HUES48 (cell line): ENCODE measurements around the gene C22orf23.
"Not testable (repeated sequence)": the region's sequence is repeated elsewhere in the genome, so short reads cannot be mapped to it uniquely, and the experiment has no call there.

Experiments used
- H3K27ac ChIP-seq: one replicate; pipeline ENCODE4 v1.7.0; 2013; ENCODE audit warnings: low read depth, low read length, inconsistent platforms
- H3K27me3 ChIP-seq: 2 replicates; pipeline ENCODE4 v1.6.1; 2013; ENCODE audit warnings: mild to moderate bottlenecking, low read length; ENCODE audit not compliant: control insufficient read depth, insufficient read depth
- H3K36me3 ChIP-seq: 2 replicates; pipeline ENCODE4 v1.6.1; 2013; ENCODE audit warnings: low read length; ENCODE audit not compliant: control insufficient read depth, insufficient read depth
- H3K4me1 ChIP-seq: 2 replicates; pipeline ENCODE4 v1.6.1; 2013; ENCODE audit warnings: mild to moderate bottlenecking, low read length; ENCODE audit not compliant: control insufficient read depth, insufficient read depth
- H3K4me3 ChIP-seq: 2 replicates; pipeline ENCODE4 v1.5.1; 2013; ENCODE audit warnings: mild to moderate bottlenecking, low read depth, low read length
- H3K9ac ChIP-seq: 2 replicates; pipeline ENCODE4 v1.6.1; 2013; ENCODE audit warnings: mild to moderate bottlenecking, low read depth, low read length, moderate library complexity
- H3K9me3 ChIP-seq: 2 replicates; pipeline ENCODE4 v1.6.1; 2013; ENCODE audit warnings: low read length; ENCODE audit not compliant: control insufficient read depth, insufficient read depth

Gene C22orf23

GRCh38 chr22:37981282-37982011 lies 28.0 kb upstream of the C22orf23 start:
- Histone ChIP-seq H3K27ac (no peak overlapping the region), H3K36me3 (no peaks in the 10 kb centered on the region), H3K27me3 (peaks cover 23% of the 10 kb centered on the region), H3K9me3 (no peaks in the 10 kb centered on the region), H3K4me3 (no peak overlapping the region), H3K4me1 (peaks cover 15% of the 10 kb centered on the region; the same call in 1 of the 2 replicates), H3K9ac (no peak overlapping the region)

GRCh38 chr22:37979782-37980181 lies 26.4 kb upstream of the C22orf23 start:
- Histone ChIP-seq H3K27ac (no peak overlapping the region), H3K9ac (no peak overlapping the region), H3K4me1 (peaks cover 8% of the 10 kb centered on the region; the same call in 1 of the 2 replicates), H3K9me3 (no peaks in the 10 kb centered on the region), H3K27me3 (peaks cover 15% of the 10 kb centered on the region), H3K36me3 (no peaks in the 10 kb centered on the region), H3K4me3 (no peak overlapping the region)

GRCh38 chr22:37976547-37976946 lies 23.1 kb upstream of the C22orf23 start:
- Histone ChIP-seq H3K4me1 (peaks cover 9% of the 10 kb centered on the region), H3K27me3 (no peaks in the 10 kb centered on the region), H3K4me3 (no peak overlapping the region), H3K9me3 (no peaks in the 10 kb centered on the region), H3K27ac (no peak overlapping the region), H3K9ac (no peak overlapping the region), H3K36me3 (no peaks in the 10 kb centered on the region)

DNA sequence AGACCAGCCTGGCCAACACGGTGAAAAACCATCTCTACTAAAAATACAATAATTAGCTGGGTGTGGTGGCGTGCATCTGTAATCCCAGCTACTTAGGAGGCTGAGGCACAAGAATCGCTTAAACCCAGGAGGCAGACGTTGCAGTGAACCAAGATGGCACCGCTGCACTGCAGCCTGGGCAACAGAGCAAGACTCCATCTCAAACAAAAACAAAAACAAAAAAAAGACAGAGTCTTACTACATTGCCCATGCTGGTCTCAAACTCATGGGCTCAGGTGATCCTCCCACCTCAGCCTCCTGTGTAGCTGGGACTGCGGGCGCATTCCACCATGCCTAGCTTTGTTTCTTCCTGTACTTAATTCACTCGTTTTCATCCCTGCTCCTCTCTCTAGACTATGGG lies 22.6 kb upstream of the C22orf23 start:
- H3K9ac ChIP-seq: not testable (repeated sequence)

GRCh38 chr22:37975153-37975552 lies 21.8 kb upstream of the C22orf23 start:
- no peak overlapping the region for H3K27ac ChIP-seq
- no peak overlapping the region for H3K9ac ChIP-seq
- H3K36me3 ChIP-seq: no peaks in the 10 kb centered on the region
- no peak overlapping the region for H3K4me3 ChIP-seq
- no peaks in the 10 kb centered on the region for H3K9me3 ChIP-seq
- H3K4me1 ChIP-seq: peaks cover 19% of the 10 kb centered on the region
- H3K27me3 ChIP-seq: no peaks in the 10 kb centered on the region

More for the DNA sequence above, 22.6 kb upstream of the C22orf23 start:
- not testable (repeated sequence) for H3K27ac ChIP-seq, H3K27me3 ChIP-seq, H3K36me3 ChIP-seq, H3K4me3 ChIP-seq, H3K9me3 ChIP-seq
- peaks cover 14% of the 10 kb centered on the region for H3K4me1 ChIP-seq

GRCh38 chr22:37973271-37974170 lies 20.1 kb upstream of the C22orf23 start:
- Histone ChIP-seq H3K4me3 (no peak overlapping the region), H3K9me3 (no peaks in the 10 kb centered on the region), H3K9ac (no peak overlapping the region), H3K27me3 (no peaks in the 10 kb centered on the region), H3K36me3 (peaks cover under 1% of the 10 kb centered on the region; the same call in 1 of the 2 replicates), H3K4me1 (peaks cover 16% of the 10 kb centered on the region), H3K27ac (no peak overlapping the region)

- peaks cover 10% of the 10 kb centered on the region; the same call in 1 of the 2 replicates for H3K36me3 ChIP-seq
- H3K27me3 ChIP-seq: no peaks in the 10 kb centered on the region
- peaks cover 16% of the 10 kb centered on the region for H3K4me1 ChIP-seq
- no peak overlapping the region for H3K9ac ChIP-seq
- H3K27ac ChIP-seq: no peak overlapping the region
- no peak overlapping the region for H3K4me3 ChIP-seq
- no peaks in the 10 kb centered on the region for H3K9me3 ChIP-seq
These were observed 19.1 kb upstream of the C22orf23 start for GRCh38 chr22:37972527-37972926.

GRCh38 chr22:37971475-37972434 lies 18.4 kb upstream of the C22orf23 start:
- Histone ChIP-seq H3K9me3 (no peaks in the 10 kb centered on the region), H3K9ac (no peak overlapping the region), H3K27ac (peak overlapping the region; percentile 45), H3K4me1 (peaks cover 16% of the 10 kb centered on the region), H3K27me3 (no peaks in the 10 kb centered on the region), H3K4me3 (0 out of 2 replicates have a peak overlapping the region, but pooled peaks have one; percentile 1), H3K36me3 (peaks cover 18% of the 10 kb centered on the region)

DNA sequence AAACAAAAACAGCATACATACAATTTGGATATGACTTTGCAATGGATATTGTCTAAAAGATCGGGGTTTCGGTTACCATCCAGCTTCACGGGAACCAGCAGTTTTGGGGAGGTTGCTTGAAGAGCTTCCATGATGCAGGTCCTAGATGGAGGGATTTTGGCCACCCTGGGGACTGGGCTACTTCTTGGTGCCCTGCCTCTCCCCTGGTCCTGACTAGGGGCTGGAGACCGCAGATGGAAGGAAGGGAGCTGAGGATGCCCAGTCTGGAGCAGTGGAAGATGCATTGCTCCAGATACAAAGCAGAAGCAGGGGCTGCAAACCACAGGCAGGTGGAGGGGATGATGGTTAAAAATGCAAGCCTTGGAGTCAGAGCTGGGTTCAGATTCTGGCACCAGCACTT lies 17.5 kb upstream of the C22orf23 start:
- H3K9me3 ChIP-seq: no peaks in the 10 kb centered on the region
- no peak overlapping the region for H3K9ac ChIP-seq

GRCh38 chr22:37968452-37969251 lies 15.3 kb upstream of the C22orf23 start:
- H3K9me3 ChIP-seq: no peaks in the 10 kb centered on the region
- no peak overlapping the region for H3K4me3 ChIP-seq
- no peaks in the 10 kb centered on the region for H3K27me3 ChIP-seq
- H3K27ac ChIP-seq: no peak overlapping the region
- peaks cover 20% of the 10 kb centered on the region for H3K4me1 ChIP-seq
- H3K9ac ChIP-seq: no peak overlapping the region
- H3K36me3 ChIP-seq: peaks cover 39% of the 10 kb centered on the region

More for the DNA sequence above, 17.5 kb upstream of the C22orf23 start:
- peaks cover 18% of the 10 kb centered on the region for H3K4me1 ChIP-seq
- H3K36me3 ChIP-seq: peaks cover 27% of the 10 kb centered on the region
- H3K27ac ChIP-seq: peak overlapping the region; percentile 45
- H3K4me3 ChIP-seq: no peak overlapping the region
- H3K27me3 ChIP-seq: no peaks in the 10 kb centered on the region
